Mesangial cell (primary cell): ENCODE measurements around the gene ZNF580. TPM values are rescaled to one million over a fixed set of nuclear protein-coding genes. Genes with fewer than 3 reads are reported as not detected.

Experiments used
- total RNA-seq: library from RNA; depleted of rRNA; stranded (reverse); fragments of >200 nt; gene quantifications from 2 replicates; pipeline ENCODE4 v1.2.3, GENCODE V29; 2015

Gene ZNF580, protein sequence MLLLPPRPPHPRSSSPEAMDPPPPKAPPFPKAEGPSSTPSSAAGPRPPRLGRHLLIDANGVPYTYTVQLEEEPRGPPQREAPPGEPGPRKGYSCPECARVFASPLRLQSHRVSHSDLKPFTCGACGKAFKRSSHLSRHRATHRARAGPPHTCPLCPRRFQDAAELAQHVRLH
- total RNA-seq, result 24.8 and 59.3 TPM in 2 replicates

GRCh38 chr19:55640577-55641425 is at the start of gene ZNF580:
Gene ZNF580, plus strand, starts transcription at chr19:55641002. Its CDS starts 1,507 bp downstream, at chr19:55642509.

GRCh38 chr19:55599468-55599841 is 41.3 kb upstream of the ZNF580 start, which contains the start of gene FIZ1:
Gene FIZ1, minus strand, starts transcription at chr19:55599517. Its CDS starts 1,652 bp downstream, at chr19:55597865.

DNA sequence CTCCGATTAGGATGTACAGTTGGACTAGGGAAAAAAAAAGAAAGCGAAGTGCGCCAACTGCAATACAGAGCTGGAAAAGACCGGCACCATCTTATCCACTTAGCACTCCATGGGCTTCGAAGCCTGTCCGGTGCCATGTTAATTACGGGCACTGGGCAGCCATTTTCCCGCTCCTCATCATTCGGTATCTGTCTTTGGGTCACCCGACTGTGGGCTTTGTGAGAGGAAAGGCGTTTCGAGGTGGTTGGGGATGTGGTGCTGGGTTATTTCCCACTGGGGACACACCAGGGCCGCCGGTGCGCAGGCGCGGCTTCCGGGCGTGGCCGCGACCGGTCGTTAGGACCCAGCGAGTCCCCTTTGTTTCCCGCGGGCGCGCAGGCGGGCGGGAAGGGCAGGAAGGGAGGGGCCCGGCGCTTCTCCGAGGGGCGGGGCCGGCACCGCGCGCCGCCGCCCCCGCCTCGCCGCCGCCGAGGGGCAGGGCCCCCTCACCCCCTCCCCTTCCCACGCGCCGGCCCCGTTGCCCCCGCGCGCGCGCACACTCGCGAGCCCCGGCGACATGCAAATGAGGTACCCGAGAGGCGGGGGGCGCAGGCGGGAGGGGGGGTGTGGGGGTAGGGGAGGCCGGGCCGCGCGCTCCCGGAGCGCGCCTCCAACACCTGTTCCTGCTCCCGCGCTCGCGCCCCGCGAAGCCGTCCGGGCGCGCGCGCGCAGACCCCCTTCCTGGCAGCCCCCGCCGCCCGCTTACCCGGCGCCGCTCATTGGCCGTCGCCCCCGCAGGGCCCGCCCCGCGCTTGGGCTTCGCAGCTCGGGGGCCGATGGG is 40.8 kb upstream of the ZNF580 start, which contains the start of gene ZNF524:
TSS of gene ZNF524 (plus strand) at position 447 of the 820 bp plus-strand sequence. CDS start 1,825 bp downstream, outside the sequence.

DNA sequence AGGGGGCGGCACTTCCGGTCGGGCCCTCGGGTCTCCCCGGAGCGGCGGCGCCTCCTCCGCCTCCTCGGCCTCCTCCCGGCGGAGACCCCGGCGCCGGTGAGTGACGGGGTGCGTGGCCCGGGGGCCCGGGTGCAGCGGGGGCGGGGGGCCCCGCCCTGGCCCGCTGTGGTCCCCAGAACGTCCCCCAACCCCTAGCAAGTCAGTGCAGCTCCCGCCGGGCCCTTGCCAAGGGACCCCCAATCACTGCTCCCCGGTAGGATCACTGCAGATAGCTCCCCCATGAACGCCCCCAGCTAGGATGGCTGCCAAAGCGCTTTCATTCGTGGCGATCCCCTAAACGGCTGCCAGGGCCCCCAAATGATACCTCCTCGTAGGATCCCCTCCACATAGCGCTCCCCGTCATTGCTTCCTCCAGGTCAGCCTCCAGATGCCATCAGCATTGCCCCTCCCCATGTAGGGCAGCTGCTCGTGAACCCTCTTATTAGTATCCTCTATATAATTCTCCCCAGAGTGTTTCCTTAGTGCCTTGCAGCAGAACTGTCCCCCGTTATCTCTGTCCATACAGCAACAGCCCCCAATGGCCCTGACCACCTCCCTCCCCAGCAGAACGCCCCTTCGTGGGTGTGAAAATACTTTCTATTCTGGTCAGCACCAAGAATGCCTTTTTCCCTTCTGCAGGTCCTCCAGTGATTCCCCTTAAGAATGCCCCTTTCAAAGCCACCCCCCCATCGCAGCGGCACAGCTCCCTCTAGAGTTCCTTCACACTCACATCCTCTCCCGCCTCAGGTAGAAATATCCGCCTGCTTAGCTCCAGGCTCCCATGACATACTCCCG is 34.9 kb upstream of the ZNF580 start, which contains the start of gene ZNF865:
TSS of gene ZNF865 (plus strand) at position 11 of the 834 bp plus-strand sequence. CDS start 7,972 bp downstream, outside the sequence.

DNA sequence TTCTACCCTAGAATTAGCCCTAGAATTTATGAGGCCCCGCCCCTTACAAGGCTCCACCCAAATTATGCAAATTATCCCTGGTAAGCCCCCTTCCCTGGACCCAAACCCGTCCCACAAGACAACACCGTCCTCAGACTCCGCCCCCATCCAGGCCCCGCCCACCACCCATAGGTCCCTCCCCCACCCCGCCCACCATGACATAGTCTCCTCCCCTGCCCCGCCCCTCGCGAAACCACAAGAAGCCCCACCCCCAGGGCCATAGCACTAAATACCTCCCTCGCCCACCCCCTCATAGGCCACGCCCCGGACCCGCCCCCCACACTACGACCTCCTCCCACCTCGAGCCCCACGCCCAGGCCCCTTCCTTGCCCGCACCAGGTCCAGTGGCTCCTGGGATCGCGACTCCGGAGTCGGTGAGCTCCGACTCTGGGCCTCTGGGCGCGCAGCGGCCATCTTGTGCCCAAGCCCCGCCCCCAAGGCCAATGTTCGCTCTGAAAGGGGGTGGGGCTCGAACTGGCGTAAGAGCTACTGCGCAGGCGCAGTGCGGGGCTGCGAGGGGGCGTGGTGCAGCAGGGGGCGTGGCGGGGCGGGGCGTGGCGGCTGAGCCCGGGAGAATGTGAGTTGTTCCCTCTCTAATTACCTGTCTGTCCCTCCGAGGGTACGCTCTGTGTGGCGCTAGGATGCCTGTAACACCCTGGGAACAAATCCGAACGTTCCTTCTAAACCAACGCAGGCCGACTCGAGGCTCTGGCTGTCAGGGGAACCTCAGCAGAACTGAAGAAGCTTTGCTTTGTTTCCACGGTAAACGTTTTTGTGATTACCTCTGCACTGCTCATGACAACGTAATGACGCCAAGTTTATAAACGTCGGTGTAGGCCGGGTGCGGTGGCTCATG is 16.4 kb upstream of the ZNF580 start, which contains the start of gene ZNF784:
TSS of gene ZNF784 (minus strand) at position 458 of the 895 bp plus-strand sequence. CDS start at position 453, 5 bp downstream.

GRCh38 chr19:55643003-55643886 is 2.4 kb downstream of the ZNF580 start, which contains the start of gene ZNF581:
Gene ZNF581, plus strand, starts transcription at chr19:55643649. Its CDS starts 923 bp downstream, at chr19:55644572.

DNA sequence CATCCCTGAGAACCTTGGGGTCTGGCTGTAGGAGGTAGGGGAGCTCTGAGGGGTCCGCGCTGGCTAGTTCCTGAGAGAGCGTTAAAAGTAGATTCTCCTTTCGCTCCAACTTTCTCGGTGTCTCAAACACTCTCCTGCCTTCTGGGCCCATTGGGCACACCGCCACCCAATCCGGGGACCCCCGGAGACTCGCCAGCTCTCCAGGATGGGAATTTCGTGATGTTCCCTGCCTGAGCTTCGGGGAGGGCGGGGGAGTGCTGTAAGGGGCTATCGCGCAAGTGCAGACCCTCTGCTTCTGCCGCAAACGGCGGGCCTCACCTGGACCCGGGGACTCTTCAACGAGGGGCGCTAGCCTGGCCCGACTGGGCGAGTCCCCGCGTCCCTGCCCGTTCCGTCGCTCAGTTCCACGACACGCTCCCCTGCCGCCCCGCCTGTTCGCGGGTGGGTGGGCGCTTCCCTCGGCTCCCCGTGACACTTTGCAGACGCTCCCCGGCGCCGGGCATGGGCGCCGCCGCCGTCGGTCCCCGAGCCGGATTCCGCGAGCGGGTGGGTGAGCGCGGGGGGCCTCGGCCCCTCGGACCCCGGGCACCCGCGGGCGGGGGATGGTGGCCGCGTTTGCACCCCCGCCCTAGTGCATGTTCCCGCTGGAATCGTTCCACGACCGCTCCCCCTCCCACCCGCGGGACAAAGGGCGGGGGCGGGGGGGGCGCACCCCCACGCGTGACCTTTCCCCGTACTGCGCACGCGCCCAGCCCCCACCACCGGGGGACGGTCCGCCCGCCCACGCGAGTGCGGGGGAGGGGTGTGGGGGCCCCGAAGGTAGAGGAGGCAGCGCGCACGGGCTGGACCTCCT is 7.2 kb downstream of the ZNF580 start, which contains the start of gene CCDC106:
TSS of gene CCDC106 (plus strand) at position 481 of the 853 bp plus-strand sequence. CDS start 835 bp downstream, outside the sequence.

GRCh38 chr19:55654868-55655647 is 14.3 kb downstream of the ZNF580 start, which contains the start of gene U2AF2:
Gene U2AF2, plus strand, starts transcription at chr19:55655035. Its CDS starts 70 bp downstream, at chr19:55655105.

DNA sequence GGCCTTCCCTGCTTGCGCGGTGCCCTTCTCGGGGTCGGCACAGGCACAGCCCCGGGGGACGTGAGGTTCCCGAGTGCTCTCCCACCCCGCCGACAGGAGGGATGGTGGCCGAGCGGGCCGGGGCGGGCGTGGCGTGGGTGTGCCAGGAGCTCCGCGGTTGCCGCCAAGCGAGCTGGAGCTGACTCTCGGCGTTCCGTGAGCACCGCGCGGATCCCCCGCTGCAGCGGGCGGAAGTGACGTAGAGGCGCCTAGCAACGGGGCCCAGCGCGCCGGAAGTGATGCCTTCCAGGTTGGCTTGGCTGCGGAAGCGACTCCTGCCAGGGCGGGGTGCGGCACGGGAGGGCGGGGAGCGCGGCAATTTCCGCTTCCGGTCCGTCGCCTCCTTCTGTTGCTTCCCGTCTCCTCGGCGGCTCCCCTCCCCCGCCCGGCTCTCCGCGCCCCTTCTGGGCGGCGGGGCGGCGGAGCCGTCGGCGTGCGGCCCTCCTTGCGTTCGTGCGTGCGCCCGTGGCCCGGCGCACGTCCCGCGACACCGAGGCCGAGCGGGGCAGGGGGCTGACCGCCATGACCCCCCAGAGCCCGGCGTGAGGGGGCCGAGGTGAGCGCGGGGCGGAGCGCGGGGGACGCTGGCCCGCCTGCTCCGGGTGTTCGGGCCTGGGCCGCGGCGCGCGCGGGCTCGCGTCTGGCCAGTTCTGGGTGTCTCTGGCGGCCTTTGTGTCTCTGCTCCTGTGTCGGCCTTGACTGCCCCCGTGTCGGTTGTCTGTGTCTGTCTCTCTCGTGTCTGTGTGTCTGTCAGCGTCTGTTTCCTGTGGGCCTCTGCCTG is 34.2 kb downstream of the ZNF580 start, which contains the start of gene EPN1:
TSS of gene EPN1 (plus strand) at position 386 of the 820 bp plus-strand sequence. CDS start 3,402 bp downstream, outside the sequence.

Other genes with a start within 250 kb of the ZNF580 start
- gene UBE2S, start 233.2 kb upstream of the ZNF580 start, total RNA-seq, result 61.7 and 400 TPM in 2 replicates
- gene SHISA7, start 197.7 kb upstream of the ZNF580 start, total RNA-seq, result under 0.01 TPM in 1 of 2 replicates, not detected in the other
- gene ISOC2, start 179.4 kb upstream of the ZNF580 start, total RNA-seq, result 102 and 133 TPM in 2 replicates
- gene C19orf85, start 176.3 kb upstream of the ZNF580 start, total RNA-seq, result not detected in 2 replicates
- 8.8 and 19.0 TPM in 2 replicates for gene ZNF628, start 164.4 kb upstream of the ZNF580 start, total RNA-seq
- 27.2 and 76.3 TPM in 2 replicates for gene NAT14, start 155.8 kb upstream of the ZNF580 start, total RNA-seq
- gene SSC5D, start 152.6 kb upstream of the ZNF580 start, total RNA-seq, result 0.81 and 34.0 TPM in 2 replicates
- gene SBK2, start 103.9 kb upstream of the ZNF580 start, total RNA-seq, result 2.4 and 7.9 TPM in 2 replicates
- 0.13 and 0.16 TPM in 2 replicates for gene SBK3, start 95.5 kb upstream of the ZNF580 start, total RNA-seq
- 10.8 and 25.7 TPM in 2 replicates for gene ZNF579, start 60.2 kb upstream of the ZNF580 start, total RNA-seq
- gene FIZ1, start 41.5 kb upstream of the ZNF580 start, total RNA-seq, result 6.0 and 8.5 TPM in 2 replicates
- gene ZNF524, start 40.7 kb upstream of the ZNF580 start, total RNA-seq, result 18.4 and 25.5 TPM in 2 replicates
- gene ZNF865, start 35.4 kb upstream of the ZNF580 start, total RNA-seq, result 4.6 and 12.7 TPM in 2 replicates
- gene ZNF784, start 16.4 kb upstream of the ZNF580 start, total RNA-seq, result 3.7 and 6.7 TPM in 2 replicates
- 23.1 and 60.6 TPM in 2 replicates for gene ZNF581, start 2.6 kb downstream of the ZNF580 start, total RNA-seq
- gene CCDC106, start 7.2 kb downstream of the ZNF580 start, total RNA-seq, result 10.6 and 30.8 TPM in 2 replicates
- 113 and 234 TPM in 2 replicates for gene U2AF2, start 14.0 kb downstream of the ZNF580 start, total RNA-seq
- 112 and 155 TPM in 2 replicates for gene EPN1, start 34.2 kb downstream of the ZNF580 start, total RNA-seq
- gene NLRP9, start 97.4 kb downstream of the ZNF580 start, total RNA-seq, result not detected in 2 replicates
- gene RFPL4A, start 118.1 kb downstream of the ZNF580 start, total RNA-seq, result not detected in 2 replicates
- gene RFPL4AL1, start 128.1 kb downstream of the ZNF580 start, total RNA-seq, result not detected in 2 replicates
- not detected in 2 replicates for gene NLRP11, start 191.0 kb downstream of the ZNF580 start, total RNA-seq
- gene NLRP4, start 195.5 kb downstream of the ZNF580 start, total RNA-seq, result not detected in 2 replicates